GM10847 (cell line): ENCODE measurements around the gene CERS5.

ENCODE experiments used
- POLR2A ChIP-seq: IDR thresholded peaks from 2 replicates; pipeline ENCODE4 v1.6.1; 2011; ENCODE audit not compliant: insufficient read length; ENCODE audit errors: extremely low read depth

The CERS5 gene

DNA sequence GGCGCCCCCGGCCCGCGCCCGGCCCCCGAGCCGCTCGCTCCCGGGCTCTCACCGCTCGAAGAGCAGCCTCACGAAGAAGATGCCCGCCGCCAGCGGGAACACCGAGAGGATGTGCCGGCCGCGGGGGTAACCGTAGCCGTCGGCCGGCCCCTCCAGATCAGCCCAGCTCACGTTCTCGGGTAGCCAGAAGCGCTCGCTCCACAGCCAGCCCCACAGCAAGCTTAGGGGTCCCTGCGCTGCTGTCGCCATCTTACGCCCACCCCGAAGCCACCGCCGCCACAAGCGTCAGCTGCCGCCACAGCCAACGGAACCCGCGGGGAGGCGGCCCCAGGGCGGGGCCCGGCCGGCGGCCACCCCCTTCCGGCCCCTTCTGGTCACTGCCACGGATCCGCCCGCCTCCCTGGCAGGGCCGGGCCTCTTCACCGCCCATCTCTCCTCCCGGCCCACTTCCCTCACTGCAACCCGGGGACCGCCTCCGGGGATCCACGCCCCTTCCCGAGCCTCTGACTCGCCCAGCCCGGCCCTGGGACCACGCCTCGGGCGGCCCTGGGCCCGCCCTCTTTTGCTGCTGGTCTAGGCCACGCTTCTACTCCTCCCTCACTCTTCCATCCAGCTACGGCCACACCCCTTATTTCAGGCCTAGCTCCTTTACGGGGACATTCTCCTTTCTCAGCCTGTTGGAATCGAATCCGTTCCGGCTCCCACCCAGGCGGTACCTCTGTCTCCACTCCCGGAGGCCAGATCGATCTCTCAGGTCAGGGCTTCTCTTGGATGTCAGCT lies at the start of gene CERS5:
Gene CERS5 (minus strand): TSS at position 321 of the 780 bp plus-strand sequence. CDS start 72 bp downstream, at position 249.
- peak; percentile 70 for TF ChIP-seq POLR2A

DNA sequence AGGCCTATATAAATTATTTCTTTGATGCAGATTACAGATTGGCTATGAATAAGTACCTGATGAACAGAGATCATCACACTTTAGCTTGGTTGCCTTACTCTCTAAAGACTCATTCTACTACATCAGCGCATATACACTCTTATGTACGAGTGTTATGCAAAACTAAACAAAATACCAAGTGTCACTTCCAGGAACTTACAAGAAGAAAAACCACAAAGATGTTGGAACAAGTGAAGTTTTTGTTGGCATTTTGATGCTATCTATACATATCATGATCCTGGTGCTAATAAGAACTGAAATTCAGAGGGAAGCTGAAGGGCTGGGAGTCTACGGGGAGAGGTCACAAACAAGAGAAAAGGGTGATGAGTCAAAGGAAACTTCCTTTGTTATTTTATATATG lies 47.9 kb upstream of the CERS5 start:
- no peak for TF ChIP-seq POLR2A

DNA sequence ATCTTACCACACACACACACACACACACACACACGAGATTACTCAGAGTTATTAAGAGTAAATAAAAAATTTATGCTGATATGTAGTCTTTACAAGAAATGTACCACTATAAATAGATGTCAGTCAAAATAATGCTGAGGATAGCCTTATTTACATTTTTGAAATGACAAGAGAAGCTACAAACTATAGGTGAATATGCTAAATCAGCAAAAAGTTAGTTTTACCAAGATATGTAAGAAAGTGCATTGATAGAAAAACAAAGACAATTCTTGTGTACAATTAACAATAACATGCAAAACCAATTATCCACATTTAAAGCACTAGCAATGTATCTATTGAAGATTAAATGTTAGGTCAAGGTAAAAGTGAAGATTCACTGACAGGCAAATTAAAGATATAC lies 46.8 kb upstream of the CERS5 start:
- no peak for TF ChIP-seq POLR2A

- TF ChIP-seq POLR2A = no peak
Measured at GRCh38 chr12:50213439-50213838, 46.3 kb upstream of the CERS5 start.

GRCh38 chr12:50212071-50212467 lies 44.9 kb upstream of the CERS5 start:
- no peak for TF ChIP-seq POLR2A

- TF ChIP-seq POLR2A = no peak
Measured at GRCh38 chr12:50211392-50212070, 44.4 kb upstream of the CERS5 start.

DNA sequence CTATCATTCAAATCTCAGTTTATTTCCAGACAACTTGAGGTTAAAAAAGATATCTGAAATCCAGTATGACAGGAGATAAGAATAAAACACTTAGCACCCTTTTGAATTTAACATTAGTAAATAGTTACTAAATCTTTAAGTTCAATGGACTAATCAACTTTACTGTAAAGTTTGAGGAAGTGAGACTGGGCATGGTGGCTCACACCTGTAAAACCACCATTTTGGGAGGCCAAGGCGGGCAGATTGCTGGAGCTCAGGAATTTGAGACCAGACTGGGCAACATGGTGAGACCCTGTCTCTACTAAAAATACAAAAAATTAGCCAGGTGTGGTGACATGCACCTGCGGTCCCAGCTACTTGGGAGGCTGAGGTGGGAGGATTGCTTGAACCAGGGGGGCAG lies 40.3 kb upstream of the CERS5 start:
- no peak for TF ChIP-seq POLR2A

DNA sequence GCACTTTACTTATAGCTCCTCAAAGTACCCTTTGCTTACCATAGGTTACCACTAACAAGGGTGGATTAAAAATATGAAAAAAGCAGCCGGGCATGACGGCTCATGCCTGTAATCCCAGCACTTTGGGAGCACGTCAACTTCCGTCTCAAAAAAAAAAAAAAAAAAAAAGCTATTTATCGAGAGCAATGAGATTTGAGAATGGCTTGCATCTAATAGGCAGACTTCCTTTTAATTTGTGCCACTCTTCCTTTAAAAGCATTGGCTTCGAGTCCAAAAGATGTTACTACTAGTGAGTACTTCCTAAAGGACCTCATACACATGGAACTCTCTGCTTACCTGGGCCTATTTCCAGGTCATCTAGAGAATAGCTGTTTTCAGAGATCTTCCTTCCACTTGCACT lies 38.5 kb upstream of the CERS5 start:
- no peak for TF ChIP-seq POLR2A

DNA sequence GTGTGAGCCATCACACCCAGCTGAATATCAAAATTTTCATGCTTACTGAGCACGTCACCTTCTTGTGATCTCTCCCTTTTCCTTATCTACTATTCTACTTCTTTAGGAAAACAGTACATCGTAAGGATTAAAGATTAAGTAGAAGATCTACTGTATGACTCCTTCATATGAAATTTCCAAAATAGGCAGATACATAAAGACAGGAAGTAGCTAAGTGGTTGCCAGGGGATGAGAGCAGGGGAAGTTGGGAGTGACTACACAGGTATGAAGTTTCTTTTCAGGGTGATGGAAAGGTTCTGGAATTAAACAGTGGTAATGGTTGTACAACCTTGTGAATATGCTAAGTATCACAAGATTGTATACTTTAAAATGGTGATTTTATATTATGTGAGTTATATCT lies 36.5 kb upstream of the CERS5 start:
- no peak for TF ChIP-seq POLR2A

DNA sequence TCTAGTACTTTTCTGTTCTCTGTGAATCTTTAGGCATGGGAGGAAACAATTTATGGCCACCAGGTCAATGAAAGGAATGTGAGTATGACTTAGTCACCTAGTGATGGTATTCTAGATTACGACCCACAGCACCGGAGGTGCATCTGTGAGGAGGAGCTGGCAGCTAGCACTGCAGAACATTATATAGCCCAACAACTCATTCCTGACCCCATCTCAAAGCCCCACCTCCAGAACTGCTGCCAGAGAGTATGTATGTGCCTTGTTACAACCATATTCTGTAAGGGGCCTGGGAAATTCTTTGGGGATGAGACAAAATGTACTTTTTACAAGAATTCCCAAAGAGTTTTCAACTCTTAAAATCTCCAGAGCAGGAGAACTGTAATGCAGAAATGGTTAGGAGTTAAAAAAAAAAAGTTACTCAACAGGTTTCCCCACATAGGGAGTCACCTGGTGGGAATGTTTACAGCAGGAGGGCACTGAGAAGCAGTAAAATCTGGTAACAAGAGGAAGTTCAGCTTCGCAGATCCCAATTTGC lies 34.9 kb upstream of the CERS5 start:
- no peak for TF ChIP-seq POLR2A

DNA sequence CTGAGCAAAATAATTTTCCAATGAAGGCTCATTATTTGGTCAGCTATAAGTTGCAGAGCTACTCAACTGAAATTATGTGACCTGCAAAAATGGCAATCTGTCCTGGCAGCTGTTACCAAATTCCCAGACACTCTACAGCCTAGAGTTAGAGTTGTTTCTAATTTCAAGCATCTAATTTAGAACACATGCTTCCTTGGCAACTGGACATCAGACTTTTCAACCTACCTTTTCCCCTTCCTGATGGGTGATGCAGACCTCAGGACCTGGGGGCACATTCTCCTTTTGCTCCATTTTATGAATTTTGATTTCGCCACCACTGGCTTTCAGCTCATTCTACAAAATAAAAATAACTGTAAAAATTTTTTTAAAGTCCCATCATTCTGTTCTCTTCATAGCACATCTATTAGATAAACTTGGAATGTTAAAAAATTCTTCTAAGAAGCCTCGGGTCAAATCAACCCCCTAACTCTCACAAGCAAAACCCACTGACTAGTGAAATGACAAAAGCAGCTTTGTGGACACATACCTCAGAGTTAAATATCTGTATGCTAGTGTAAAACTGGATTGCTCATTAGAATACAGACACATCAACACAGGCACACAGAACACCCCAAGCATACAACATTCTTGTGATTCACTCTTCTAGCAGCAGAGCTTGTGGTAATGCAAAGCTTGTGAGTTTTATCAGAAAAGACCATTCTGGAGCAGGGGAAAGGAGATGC lies 33.5 kb upstream of the CERS5 start:
- no peak for TF ChIP-seq POLR2A

- no peak for TF ChIP-seq POLR2A
Measured at GRCh38 chr12:50198829-50199228, 31.7 kb upstream of the CERS5 start.

- no peak for TF ChIP-seq POLR2A
Measured at GRCh38 chr12:50197297-50197727, 30.1 kb upstream of the CERS5 start.

- no peak for TF ChIP-seq POLR2A
Measured at GRCh38 chr12:50196537-50196936, 29.4 kb upstream of the CERS5 start.

- no peak for TF ChIP-seq POLR2A
Measured at GRCh38 chr12:50195832-50196231, 28.7 kb upstream of the CERS5 start.

GRCh38 chr12:50192908-50193307 lies 25.7 kb upstream of the CERS5 start:
- TF ChIP-seq POLR2A = no peak
